Lower lobe of right lung (tissue), 2 donors: ENCODE data around the gene GLIS1. TPM values are rescaled to one million over a fixed set of nuclear protein-coding genes. Genes with fewer than 3 reads are reported as not detected.
A peak's percentile ranks its signal among the peaks of the same experiment; 100 is the strongest.

Experiments
- ATAC-seq, 2 donors: fragments of 200-7000 bp; cut with Tn5 transposase; one replicate each; pipeline ENCODE4 v1.9.1; 2020 to 2022; ENCODE audit warnings: mild to moderate bottlenecking in 2 of 2, moderate library complexity in 2 of 2
- DNase-seq: peaks from one replicate; pipeline ENCODE4 v3.0.0-alpha.2; 2020
- H3K27ac ChIP-seq: fragments of 200-600 bp; one replicate; pipeline ENCODE4 v1.8.0; 2022
- H3K27me3 ChIP-seq: fragments of 200-600 bp; one replicate; pipeline ENCODE4 v1.8.0; 2022; ENCODE audit warnings: low read depth
- H3K36me3 ChIP-seq: fragments of 200-600 bp; one replicate; pipeline ENCODE4 v1.8.0; 2022; ENCODE audit warnings: mild to moderate bottlenecking
- H3K4me1 ChIP-seq: fragments of 200-600 bp; one replicate; pipeline ENCODE4 v1.8.0; 2022
- H3K4me3 ChIP-seq: fragments of 200-600 bp; one replicate; pipeline ENCODE4 v1.8.0; 2022; ENCODE audit warnings: mild to moderate bottlenecking
- H3K9me3 ChIP-seq: fragments of 200-600 bp; one replicate; pipeline ENCODE4 v1.8.0; 2022
- CTCF ChIP-seq: fragments of 200-600 bp; IDR thresholded peaks from one replicate; pipeline ENCODE4 v1.8.0; 2022; ENCODE audit warnings: antibody characterized with exemption, mild to moderate bottlenecking
- intact Hi-C: fragments of 100-400 bp; cut with DNase I; formaldehyde crosslinking; loops from one replicate; pipeline ENCODE4 v1.11.0; 2022
- total RNA-seq: library from RNA; stranded (reverse); fragmentation: NEBNext Ultra II Directional; extraction: Animal tissue kit (Norgen Biotek cat#: 25700); gene quantifications from one replicate; pipeline ENCODE4 v1.2.1, GENCODE V29; 2021
- donor health status: DM: no; HTN: yes; CAD: no; lungs with severe emphysema.

The GLIS1 gene
- total RNA-seq, 1 donor from 2014 or later, result not detected

GRCh38 chr1:53550201-53550741, 188.7 kb downstream of the GLIS1 start:
- intact Hi-C loops, result no loop called here
- ATAC-seq, result peak in 1 of 2 donors; percentile 52
- Histone ChIP-seq H3K4me3 (no peak overlapping the region), H3K27ac (no peak overlapping the region), H3K4me1 (peaks cover 15% of the 10 kb centered on the region), H3K36me3 (no peaks in the 10 kb centered on the region), H3K27me3 (no peaks in the 10 kb centered on the region), H3K9me3 (no peaks in the 10 kb centered on the region)
- no peak for TF ChIP-seq CTCF
- DNase-seq, result peak; percentile 19

GRCh38 chr1:53549781-53550180, 189.2 kb downstream of the GLIS1 start:
- DNase-seq (peak; percentile 33), ATAC-seq (no peak)
- H3K9me3 ChIP-seq, result no peaks in the 10 kb centered on the region
- no peaks in the 10 kb centered on the region for H3K36me3 ChIP-seq
- H3K4me1 ChIP-seq, result peaks cover 15% of the 10 kb centered on the region
- no peak overlapping the region for H3K27ac ChIP-seq
- intact Hi-C loops, result no loop called here
- no peak for TF ChIP-seq CTCF
- no peaks in the 10 kb centered on the region for H3K27me3 ChIP-seq
- no peak overlapping the region for H3K4me3 ChIP-seq

- no peak for DNase-seq
- H3K9me3 ChIP-seq, result no peaks in the 10 kb centered on the region
- peaks cover 15% of the 10 kb centered on the region for H3K4me1 ChIP-seq
- no peaks in the 10 kb centered on the region for H3K36me3 ChIP-seq
- no peak overlapping the region for H3K4me3 ChIP-seq
- ATAC-seq, result peak; percentile 50 to 72
- intact Hi-C loops, result no loop called here
- H3K27me3 ChIP-seq, result no peaks in the 10 kb centered on the region
- no peak for TF ChIP-seq CTCF
- no peak overlapping the region for H3K27ac ChIP-seq
Measured at GRCh38 chr1:53549287-53549686, 189.7 kb downstream of the GLIS1 start.

- H3K36me3 ChIP-seq, result no peaks in the 10 kb centered on the region
- ATAC-seq (no peak), DNase-seq (peak; percentile 40)
- no peak overlapping the region for H3K4me3 ChIP-seq
- no peak for TF ChIP-seq CTCF
- H3K4me1 ChIP-seq, result peaks cover 15% of the 10 kb centered on the region
- H3K27ac ChIP-seq, result no peak overlapping the region
- intact Hi-C loops, result no loop called here
- no peaks in the 10 kb centered on the region for H3K9me3 ChIP-seq
- no peaks in the 10 kb centered on the region for H3K27me3 ChIP-seq
Measured at GRCh38 chr1:53548031-53548491, 190.9 kb downstream of the GLIS1 start.

GRCh38 chr1:53547231-53547790, 191.7 kb downstream of the GLIS1 start:
- DNase-seq, result peak; percentile 19
- Histone ChIP-seq H3K36me3 (no peaks in the 10 kb centered on the region), H3K4me1 (peaks cover 15% of the 10 kb centered on the region), H3K27me3 (no peaks in the 10 kb centered on the region), H3K9me3 (no peaks in the 10 kb centered on the region), H3K27ac (no peak overlapping the region), H3K4me3 (no peak overlapping the region)
- TF ChIP-seq CTCF, result no peak
- intact Hi-C loops, result no loop called here
- no peak for ATAC-seq
